ENCODE measurements around the gene ZNF14.

DNA sequence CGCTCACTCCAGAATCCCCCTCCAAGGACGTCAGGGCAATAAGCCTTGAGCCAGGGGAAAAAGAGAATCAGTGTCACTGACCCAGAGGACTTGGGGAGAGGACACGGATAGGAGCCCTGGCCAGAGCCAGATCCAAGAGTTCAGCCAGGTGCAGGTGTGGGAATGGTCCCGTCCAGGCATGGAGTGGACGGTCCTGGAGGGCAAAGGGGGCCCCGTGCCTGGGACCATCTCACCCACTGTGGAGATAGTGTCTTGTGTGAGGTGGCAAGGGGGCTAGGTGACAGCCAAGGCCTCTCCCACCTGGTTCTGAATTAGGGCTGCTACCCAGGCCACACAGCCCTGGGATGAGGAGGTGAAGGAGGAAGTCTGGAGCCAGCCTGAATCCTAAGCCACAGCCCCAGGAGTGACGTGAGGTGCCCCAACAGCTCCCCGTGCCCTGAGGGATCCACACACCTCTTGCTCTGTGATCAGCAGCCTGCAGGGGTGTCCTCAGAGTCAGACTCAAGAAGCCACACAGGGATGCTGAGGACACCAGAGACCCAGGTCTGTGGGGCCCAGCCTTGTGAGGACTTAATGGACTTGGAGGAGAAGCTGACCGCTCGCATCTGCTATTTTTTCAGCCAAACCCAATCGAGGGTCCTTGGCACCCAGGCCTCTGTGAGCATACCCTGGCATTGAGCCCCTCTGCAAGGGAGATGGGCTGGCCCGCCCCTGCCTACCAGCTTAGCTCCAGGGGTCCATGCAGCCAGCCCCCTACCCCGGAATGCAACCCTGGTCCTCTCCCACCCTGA lies 16.4 kb upstream of the ZNF14 start:
- TF ChIP-seq, protein P1, sequence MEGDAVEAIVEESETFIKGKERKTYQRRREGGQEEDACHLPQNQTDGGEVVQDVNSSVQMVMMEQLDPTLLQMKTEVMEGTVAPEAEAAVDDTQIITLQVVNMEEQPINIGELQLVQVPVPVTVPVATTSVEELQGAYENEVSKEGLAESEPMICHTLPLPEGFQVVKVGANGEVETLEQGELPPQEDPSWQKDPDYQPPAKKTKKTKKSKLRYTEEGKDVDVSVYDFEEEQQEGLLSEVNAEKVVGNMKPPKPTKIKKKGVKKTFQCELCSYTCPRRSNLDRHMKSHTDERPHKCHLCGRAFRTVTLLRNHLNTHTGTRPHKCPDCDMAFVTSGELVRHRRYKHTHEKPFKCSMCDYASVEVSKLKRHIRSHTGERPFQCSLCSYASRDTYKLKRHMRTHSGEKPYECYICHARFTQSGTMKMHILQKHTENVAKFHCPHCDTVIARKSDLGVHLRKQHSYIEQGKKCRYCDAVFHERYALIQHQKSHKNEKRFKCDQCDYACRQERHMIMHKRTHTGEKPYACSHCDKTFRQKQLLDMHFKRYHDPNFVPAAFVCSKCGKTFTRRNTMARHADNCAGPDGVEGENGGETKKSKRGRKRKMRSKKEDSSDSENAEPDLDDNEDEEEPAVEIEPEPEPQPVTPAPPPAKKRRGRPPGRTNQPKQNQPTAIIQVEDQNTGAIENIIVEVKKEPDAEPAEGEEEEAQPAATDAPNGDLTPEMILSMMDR (IDR thresholded peaks at IDR 0.05; ENCODE audit: low read depth, low read length) = no peak
- no peak for TF ChIP-seq EZH2phosphoT487 (IDR thresholded peaks at IDR 0.05; ENCODE audit: low read depth)

Data from OCI-LY3 (cell line).